HCT116 (cell line): Measurements from ENCODE around the gene DCP1A. TPM values are rescaled to one million over a fixed set of nuclear protein-coding genes. Genes with fewer than 3 reads are reported as not detected.

Experiments used
- ATAC-seq: fragments of 200-7000 bp; cut with Tn5 transposase; 2 replicates; pipeline ENCODE4 v1.9.1; 2020; ENCODE audit warnings: mild to moderate bottlenecking, moderate library complexity
- BruUV-seq: library from RNA; stranded (reverse); fragments of 400-500 nt; replicated peaks from 2 replicates; lab custom pipeline; 2021; lab: Mats Ljungman, UMichigan
- CTCF ChIA-PET: fragments of 300-600 bp; sonication (Branson Sonifier 250); formaldehyde crosslinking; loops from one replicate; lab custom pipeline; 2021; ENCODE audit warnings: antibody characterized with exemption; lab: Charles Lee
- POLR2A ChIA-PET: fragments of 300-600, 350-600 bp; sonication (Branson Sonifier 250); formaldehyde crosslinking; loops from one replicate; lab custom pipeline; 2021; ENCODE audit warnings: antibody characterized with exemption; lab: Charles Lee
- RAD21 ChIA-PET, 2 experiments: fragments of 300-600 bp; sonication (Branson Sonifier 250); formaldehyde crosslinking; loops; one replicate each; lab custom pipeline; 2023; ENCODE audit warnings: low total read pairs in 2 of 2; ENCODE audit not compliant: uncharacterized antibody in 2 of 2, unreplicated experiment in 2 of 2, low non-redundant PET in 1 of 2; lab: Charles Lee
- DNase-seq: peaks from one replicate; pipeline ENCODE4 v3.0.0-alpha.2; 2010; ENCODE audit warnings: low read depth, low spot score
- H2AFZ ChIP-seq: fragments of 200-600 bp; shearing (Covaris generic), sonication (generic); 2 replicates; pipeline ENCODE4 v1.6.1; 2017; ENCODE audit warnings: low read depth, mixed run types, mixed read lengths, antibody characterized with exemption, low read length; ENCODE audit not compliant: poor library complexity, severe bottlenecking
- H3K27ac ChIP-seq: 2 replicates; pipeline ENCODE4 v1.5.1; 2012; ENCODE audit warnings: low read depth, low read length
- H3K27me3 ChIP-seq: fragments of 200-600 bp; sonication (generic); 2 replicates; pipeline ENCODE4 v1.6.1; 2016; ENCODE audit warnings: mixed run types, low read length, mixed read lengths; ENCODE audit not compliant: insufficient read depth
- H3K36me3 ChIP-seq, 2 experiments: fragments of 200-500 bp in 1 of 2; fragments of 200-600 bp in 1 of 2; sonication (Bioruptor generic) in 1 of 2; sonication (generic) in 1 of 2; 2 replicates each; pipeline versions ENCODE4 v1.5.1 to v1.6.1; 2014 to 2016; ENCODE audit warnings: low read length in 2 of 2, inconsistent platforms in 1 of 2, mixed read lengths in 1 of 2, mixed run types in 1 of 2; ENCODE audit not compliant: insufficient read depth in 2 of 2, control insufficient read depth in 1 of 2
- H3K4me1 ChIP-seq, 2 experiments: fragments of 200-600 bp in 1 of 2; sonication (generic) in 1 of 2; 2 replicates each; pipeline versions ENCODE4 v1.5.1 to v1.6.1; 2012 to 2017; ENCODE audit warnings: low read length in 2 of 2, inconsistent platforms in 1 of 2, mild to moderate bottlenecking in 1 of 2, mixed read lengths in 1 of 2, mixed run types in 1 of 2, moderate library complexity in 1 of 2; ENCODE audit not compliant: insufficient read depth in 2 of 2, control insufficient read depth in 1 of 2
- H3K4me2 ChIP-seq: fragments of 200-600 bp; sonication (generic); 2 replicates; pipeline ENCODE4 v1.6.1; 2017; ENCODE audit warnings: mixed run types, low read length, mixed read lengths
- H3K4me3 ChIP-seq, 2 experiments: fragments of 200-600 bp in 1 of 2; sonication (generic) in 1 of 2; replicated peaks in 1 of 2; 2 replicates each; pipeline ENCODE4 v1.5.1; 2011 to 2016; ENCODE audit warnings: low read length in 2 of 2, control low read depth in 1 of 2, low read depth in 1 of 2, mild to moderate bottlenecking in 1 of 2, mixed read lengths in 1 of 2, mixed run types in 1 of 2
- H3K79me2 ChIP-seq: fragments of 200-600 bp; sonication (generic); 2 replicates; pipeline ENCODE4 v1.6.1; 2017; ENCODE audit warnings: mild to moderate bottlenecking, mixed run types, low read length, moderate library complexity, mixed read lengths; ENCODE audit not compliant: insufficient read depth
- H3K9ac ChIP-seq: fragments of 200-600 bp; sonication (generic); 2 replicates; pipeline ENCODE4 v1.6.1; 2016; ENCODE audit warnings: low read length, mixed read lengths
- H3K9me2 ChIP-seq: fragments of 200-600 bp; sonication (generic), shearing (Covaris generic); 2 replicates; pipeline ENCODE4 v1.6.1; 2017; ENCODE audit warnings: mixed run types, mild to moderate bottlenecking, moderate library complexity; ENCODE audit not compliant: insufficient read depth
- H3K9me3 ChIP-seq, 2 experiments: fragments of 200-500 bp in 1 of 2; fragments of 200-600 bp in 1 of 2; sonication (Bioruptor generic) in 1 of 2; sonication (generic) in 1 of 2; 2 replicates each; pipeline ENCODE4 v1.6.1; 2014 to 2017; ENCODE audit warnings: low read length in 2 of 2, mixed read lengths in 2 of 2, inconsistent platforms in 1 of 2, low read depth in 1 of 2, mild to moderate bottlenecking in 1 of 2, mixed run types in 1 of 2, moderate library complexity in 1 of 2; ENCODE audit not compliant: control insufficient read depth in 1 of 2, insufficient read depth in 1 of 2
- H4K20me1 ChIP-seq: fragments of 200-600 bp; sonication (generic), shearing (Covaris generic); 2 replicates; pipeline ENCODE4 v1.6.1; 2017; ENCODE audit warnings: mixed run types, mild to moderate bottlenecking, moderate library complexity; ENCODE audit not compliant: insufficient read depth
- CBX3 ChIP-seq: IDR thresholded peaks from 2 replicates; pipeline ENCODE4 v1.6.1; 2012; ENCODE audit warnings: low read depth
- CEBPB ChIP-seq: IDR thresholded peaks from 2 replicates; pipeline ENCODE4 v1.6.1; 2012; ENCODE audit warnings: low read depth
- ELF1 ChIP-seq: IDR thresholded peaks from 2 replicates; pipeline ENCODE4 v1.6.1; 2012; ENCODE audit warnings: low read depth, borderline replicate concordance
- EZH2 ChIP-seq: fragments of 200-600 bp; sonication (generic); IDR thresholded peaks from 2 replicates; pipeline ENCODE4 v1.6.1; 2017; ENCODE audit warnings: antibody characterized with exemption, mixed run types
- EZH2phosphoT487 ChIP-seq: fragments of 200-600 bp; IDR thresholded peaks from 2 replicates; pipeline ENCODE4 v1.6.1; 2018; ENCODE audit warnings: antibody characterized with exemption, borderline replicate concordance
- JUND ChIP-seq: IDR thresholded peaks from 2 replicates; pipeline ENCODE4 v1.6.1; 2012
- POLR2AphosphoS5 ChIP-seq: IDR thresholded peaks from 2 replicates; pipeline ENCODE4 v1.6.1; 2011; ENCODE audit warnings: mild to moderate bottlenecking, low read depth, low read length, moderate library complexity
- RAD21 ChIP-seq: IDR thresholded peaks from 2 replicates; pipeline ENCODE4 v1.6.1; 2012; ENCODE audit warnings: low read depth, mild to moderate bottlenecking
- SIN3A ChIP-seq: IDR thresholded peaks from 2 replicates; pipeline ENCODE4 v1.6.1; 2012; ENCODE audit warnings: low read depth
- TCF7L2 ChIP-seq: IDR thresholded peaks from 2 replicates; pipeline ENCODE4 v1.7.0; 2011; ENCODE audit warnings: borderline replicate concordance, inconsistent platforms; ENCODE audit not compliant: insufficient read depth, insufficient read length; ENCODE audit errors: extremely low read depth
- YY1 ChIP-seq: IDR thresholded peaks from 2 replicates; pipeline ENCODE4 v1.6.1; 2011; ENCODE audit warnings: low read length, low read depth, moderate library complexity, mild to moderate bottlenecking; ENCODE audit not compliant: insufficient replicate concordance; ENCODE audit errors: extremely low read depth
- ZFX ChIP-seq: fragments of 450-650 bp; IDR thresholded peaks from 2 replicates; pipeline ENCODE4 v1.6.1; 2017
- ZNF274 ChIP-seq: fragments of 200-500 bp; sonication (Bioruptor generic); IDR thresholded peaks from 2 replicates; pipeline ENCODE4 v1.6.1; 2014; ENCODE audit warnings: mild to moderate bottlenecking, low read depth, low read length, inconsistent platforms
- intact Hi-C: fragments of 100-400 bp; cut with micrococcal nuclease; formaldehyde crosslinking; loops from 2 replicates; pipeline ENCODE4 v1.10.0; 2022
- total RNA-seq: library from RNA; stranded (reverse); gene quantifications from one replicate; pipeline ENCODE4 v1.2.1, GENCODE V29; 2021; ENCODE audit not compliant: unreplicated experiment
- TF ChIP-seq, protein P1 (sequence below): IDR thresholded peaks from 2 replicates; pipeline ENCODE4 v1.6.1; 2011; ENCODE audit warnings: mild to moderate bottlenecking, low read length, moderate library complexity; ENCODE audit not compliant: insufficient replicate concordance; ENCODE audit errors: extremely low read depth
- TF ChIP-seq, protein P2 (sequence below): IDR thresholded peaks from 2 replicates; pipeline ENCODE4 v1.6.1; 2012
- TF ChIP-seq, protein P3 (sequence below): IDR thresholded peaks from 2 replicates; pipeline ENCODE4 v1.6.1; 2012

The DCP1A gene
- total RNA-seq, 1 experiment from 2014 or later = 33.2 TPM

DNA sequence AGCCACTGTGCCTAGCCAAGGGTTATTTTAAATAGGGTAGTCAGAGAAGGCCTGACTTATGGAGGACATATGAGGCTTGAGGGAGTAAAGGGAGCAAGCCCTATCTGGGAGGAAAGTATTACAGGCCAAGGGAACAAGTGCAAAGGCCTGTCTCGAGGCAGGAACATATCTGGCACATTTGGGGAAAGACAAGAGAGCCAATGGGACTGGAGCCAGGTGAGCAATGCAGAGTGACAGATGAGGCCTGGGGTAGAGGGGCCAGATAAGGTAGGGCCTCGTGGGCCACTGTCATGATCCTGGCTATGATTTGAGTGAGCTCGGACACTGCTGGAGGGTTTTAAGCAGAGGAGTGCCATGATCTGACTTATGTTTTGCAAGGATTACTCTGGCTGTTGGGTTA, 43.8 kb downstream of the DCP1A start:
- Histone ChIP-seq H2AFZ (no peak overlapping the region), H3K4me3 (no peak overlapping the region), H3K4me1 (no peaks in the 10 kb centered on the region), H4K20me1 (no peaks in the 10 kb centered on the region), H3K79me2 (no peaks in the 10 kb centered on the region), H3K27ac (no peak overlapping the region), H3K9me2 (no peaks in the 10 kb centered on the region), H3K36me3 (peaks cover 8 to 18% of the 10 kb centered on the region in 2 experiments; a peak in 3 of 4 replicates), H3K9ac (no peak overlapping the region), H3K27me3 (no peaks in the 10 kb centered on the region), H3K4me2 (no peak overlapping the region), H3K9me3 (no peaks in the 10 kb centered on the region)
- no TSS peak for BruUV-seq
- POLR2A ChIA-PET = no interaction called here
- no peak for ATAC-seq
- DNase-seq = no peak
- no peak for TF ChIP-seq TCF7L2
- no peak for TF ChIP-seq RAD21
- TF ChIP-seq EZH2 = no peak
- TF ChIP-seq SIN3A = no peak
- TF ChIP-seq, protein P1, sequence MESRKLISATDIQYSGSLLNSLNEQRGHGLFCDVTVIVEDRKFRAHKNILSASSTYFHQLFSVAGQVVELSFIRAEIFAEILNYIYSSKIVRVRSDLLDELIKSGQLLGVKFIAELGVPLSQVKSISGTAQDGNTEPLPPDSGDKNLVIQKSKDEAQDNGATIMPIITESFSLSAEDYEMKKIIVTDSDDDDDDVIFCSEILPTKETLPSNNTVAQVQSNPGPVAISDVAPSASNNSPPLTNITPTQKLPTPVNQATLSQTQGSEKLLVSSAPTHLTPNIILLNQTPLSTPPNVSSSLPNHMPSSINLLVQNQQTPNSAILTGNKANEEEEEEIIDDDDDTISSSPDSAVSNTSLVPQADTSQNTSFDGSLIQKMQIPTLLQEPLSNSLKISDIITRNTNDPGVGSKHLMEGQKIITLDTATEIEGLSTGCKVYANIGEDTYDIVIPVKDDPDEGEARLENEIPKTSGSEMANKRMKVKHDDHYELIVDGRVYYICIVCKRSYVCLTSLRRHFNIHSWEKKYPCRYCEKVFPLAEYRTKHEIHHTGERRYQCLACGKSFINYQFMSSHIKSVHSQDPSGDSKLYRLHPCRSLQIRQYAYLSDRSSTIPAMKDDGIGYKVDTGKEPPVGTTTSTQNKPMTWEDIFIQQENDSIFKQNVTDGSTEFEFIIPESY = no peak
- TF ChIP-seq, protein P2, sequence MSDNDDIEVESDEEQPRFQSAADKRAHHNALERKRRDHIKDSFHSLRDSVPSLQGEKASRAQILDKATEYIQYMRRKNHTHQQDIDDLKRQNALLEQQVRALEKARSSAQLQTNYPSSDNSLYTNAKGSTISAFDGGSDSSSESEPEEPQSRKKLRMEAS = no peak
- no peak for TF ChIP-seq POLR2AphosphoS5
- intact Hi-C loops = no loop called here
- CTCF ChIA-PET = no interaction called here
- RAD21 ChIA-PET = no interaction called here

DNA sequence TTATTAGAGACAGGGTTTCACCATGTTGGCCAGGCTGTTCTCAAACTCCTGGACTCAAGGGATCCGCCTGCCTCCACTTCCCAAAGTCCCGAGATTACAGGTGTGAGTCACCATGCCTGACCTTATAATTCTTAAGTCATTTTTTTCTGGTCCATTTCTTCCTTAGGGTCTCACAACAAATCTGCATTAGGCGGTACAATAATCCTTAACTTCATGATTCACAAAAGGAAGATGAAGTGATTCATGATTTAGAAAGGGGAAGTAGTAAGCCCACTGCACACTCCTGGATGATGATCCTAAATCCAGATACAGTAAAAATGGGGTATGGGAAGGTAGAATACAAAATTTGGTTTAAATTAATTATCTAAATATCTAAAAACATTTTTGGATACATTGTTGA, 46.5 kb downstream of the DCP1A start:
- intact Hi-C loops = no loop called here
- BruUV-seq = no TSS peak
- Histone ChIP-seq H3K9me2 (no peaks in the 10 kb centered on the region), H3K4me2 (no peak overlapping the region), H3K79me2 (no peaks in the 10 kb centered on the region), H3K36me3 (peaks cover 13 to 14% of the 10 kb centered on the region in 2 experiments; a peak in 3 of 4 replicates), H3K9ac (no peak overlapping the region), H3K9me3 (no peaks in the 10 kb centered on the region), H2AFZ (no peak overlapping the region), H3K4me3 (no peak overlapping the region), H4K20me1 (no peaks in the 10 kb centered on the region), H3K27me3 (no peaks in the 10 kb centered on the region), H3K4me1 (no peaks in the 10 kb centered on the region), H3K27ac (no peak overlapping the region)
- ChIA-PET RAD21 (no interaction called here), CTCF (no interaction called here), POLR2A (no interaction called here)
- DNase-seq (no peak), ATAC-seq (no peak)
- TF ChIP-seq ELF1 = no peak
- TF ChIP-seq RAD21 = no peak
- TF ChIP-seq, protein P1 = no peak
- no peak for TF ChIP-seq JUND
- no peak for TF ChIP-seq CEBPB
- no peak for TF ChIP-seq TCF7L2
- TF ChIP-seq EZH2 = no peak
- TF ChIP-seq EZH2phosphoT487 = no peak
- TF ChIP-seq CBX3 = no peak
- no peak for TF ChIP-seq SIN3A
- TF ChIP-seq ZNF274 = no peak
- TF ChIP-seq ZFX = no peak
- TF ChIP-seq, protein P3, sequence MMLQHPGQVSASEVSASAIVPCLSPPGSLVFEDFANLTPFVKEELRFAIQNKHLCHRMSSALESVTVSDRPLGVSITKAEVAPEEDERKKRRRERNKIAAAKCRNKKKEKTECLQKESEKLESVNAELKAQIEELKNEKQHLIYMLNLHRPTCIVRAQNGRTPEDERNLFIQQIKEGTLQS = no peak
- no peak for TF ChIP-seq YY1
